Glomerular endothelial cell (primary cell): ENCODE data around the gene KRTAP6-1. TPM values are rescaled to one million over a fixed set of nuclear protein-coding genes. Genes with fewer than 3 reads are reported as not detected.

Source experiments
- DNase-seq: peaks from one replicate; pipeline ENCODE4 v3.0.0-alpha.2; 2011; ENCODE audit warnings: low read depth, low spot score; ENCODE audit errors: extremely low read depth
- total RNA-seq: library from RNA; depleted of rRNA; stranded (reverse); fragments of >200 nt; gene quantifications from 2 replicates; pipeline ENCODE4 v1.2.3, GENCODE V29; 2015

The KRTAP6-1 gene
- total RNA-seq, 1 donor from 2014 or later: not detected

GRCh38 chr21:30579346-30579745 is 34.4 kb downstream of the KRTAP6-1 start:
- no peak for DNase-seq

GRCh38 chr21:30577766-30578165 is 36.0 kb downstream of the KRTAP6-1 start:
- DNase-seq: no peak

GRCh38 chr21:30567617-30568016 is 46.1 kb downstream of the KRTAP6-1 start:
- DNase-seq: no peak

GRCh38 chr21:30563630-30564029 is 50.1 kb downstream of the KRTAP6-1 start:
- DNase-seq: no peak

Other genes with a start within 250 kb of the KRTAP6-1 start
- gene KRTAP13-2, start 241.7 kb downstream of the KRTAP6-1 start, total RNA-seq: not detected in 2 replicates
- not detected in 2 replicates for gene KRTAP13-1, start 217.9 kb downstream of the KRTAP6-1 start, total RNA-seq
- gene KRTAP13-3, start 188.0 kb downstream of the KRTAP6-1 start, total RNA-seq: not detected in 2 replicates
- not detected in 2 replicates for gene KRTAP13-4, start 183.7 kb downstream of the KRTAP6-1 start, total RNA-seq
- not detected in 2 replicates for gene KRTAP15-1, start 173.7 kb downstream of the KRTAP6-1 start, total RNA-seq
- not detected in 2 replicates for gene KRTAP19-1, start 133.6 kb downstream of the KRTAP6-1 start, total RNA-seq
- not detected in 2 replicates for gene KRTAP19-2, start 126.5 kb downstream of the KRTAP6-1 start, total RNA-seq
- not detected in 2 replicates for gene KRTAP19-3, start 121.9 kb downstream of the KRTAP6-1 start, total RNA-seq
- gene KRTAP19-4, start 116.8 kb downstream of the KRTAP6-1 start, total RNA-seq: not detected in 2 replicates
- gene KRTAP19-5, start 111.8 kb downstream of the KRTAP6-1 start, total RNA-seq: not detected in 2 replicates
- not detected in 2 replicates for gene KRTAP19-6, start 72.1 kb downstream of the KRTAP6-1 start, total RNA-seq
- gene KRTAP19-7, start 52.6 kb downstream of the KRTAP6-1 start, total RNA-seq: not detected in 2 replicates
- gene KRTAP22-2, start 23.5 kb downstream of the KRTAP6-1 start, total RNA-seq: not detected in 2 replicates
- not detected in 2 replicates for gene KRTAP6-3, start 21.5 kb downstream of the KRTAP6-1 start, total RNA-seq
- not detected in 2 replicates for gene KRTAP6-2, start 15.0 kb downstream of the KRTAP6-1 start, total RNA-seq
- not detected in 2 replicates for gene KRTAP22-1, start 12.8 kb downstream of the KRTAP6-1 start, total RNA-seq
- not detected in 2 replicates for gene KRTAP20-1, start 2.5 kb upstream of the KRTAP6-1 start, total RNA-seq
- gene KRTAP20-4, start 6.7 kb upstream of the KRTAP6-1 start, total RNA-seq: not detected in 2 replicates
- gene KRTAP20-2, start 21.3 kb upstream of the KRTAP6-1 start, total RNA-seq: not detected in 2 replicates
- gene KRTAP20-3, start 28.9 kb upstream of the KRTAP6-1 start, total RNA-seq: not detected in 2 replicates
- not detected in 2 replicates for gene KRTAP21-3, start 104.8 kb upstream of the KRTAP6-1 start, total RNA-seq
- not detected in 2 replicates for gene KRTAP21-2, start 133.3 kb upstream of the KRTAP6-1 start, total RNA-seq
- not detected in 2 replicates for gene KRTAP21-1, start 141.5 kb upstream of the KRTAP6-1 start, total RNA-seq
- gene KRTAP8-1, start 199.3 kb upstream of the KRTAP6-1 start, total RNA-seq: not detected in 2 replicates
- not detected in 2 replicates for gene KRTAP7-1, start 215.8 kb upstream of the KRTAP6-1 start, total RNA-seq